Measurements from ENCODE around the gene MARCHF4. TPM values are rescaled to one million over a fixed set of nuclear protein-coding genes. Genes with fewer than 3 reads are reported as not detected.
A peak's percentile ranks its signal among the peaks of the same experiment; 100 is the strongest.

Gene MARCHF4
- 1.9 and 2.7 TPM in 2 replicates for total RNA-seq (2014; rRNA removed)
- polyA plus RNA-seq (2012) = 17.2 TPM

GRCh38 chr2:216371721-216372702 lies at the start of gene MARCHF4:
Gene MARCHF4 (minus strand): TSS chr2:216372483. CDS start chr2:216370260, 2,223 bp downstream.
- peak; percentile 81 for DNase-seq (ENCODE audit: low read depth)

- no peak for DNase-seq (ENCODE audit: low read depth)
Measured at GRCh38 chr2:216420367-216421101, 48.3 kb upstream of the MARCHF4 start.

- no peak for DNase-seq (ENCODE audit: low read depth)
Measured at GRCh38 chr2:216418981-216419380, 46.7 kb upstream of the MARCHF4 start.

GRCh38 chr2:216416571-216417307 lies 44.5 kb upstream of the MARCHF4 start:
- DNase-seq (ENCODE audit: low read depth) = no peak

GRCh38 chr2:216415541-216415940 lies 43.3 kb upstream of the MARCHF4 start:
- no peak for DNase-seq (ENCODE audit: low read depth)

GRCh38 chr2:216414772-216415319 lies 42.6 kb upstream of the MARCHF4 start:
- DNase-seq (ENCODE audit: low read depth) = no peak

- DNase-seq (ENCODE audit: low read depth) = no peak
Measured at GRCh38 chr2:216413882-216414281, 41.6 kb upstream of the MARCHF4 start.

- DNase-seq (ENCODE audit: low read depth) = peak; percentile 97
Measured at GRCh38 chr2:216412022-216412999, 40.0 kb upstream of the MARCHF4 start, which contains the start of gene SMARCAL1. Gene SMARCAL1 (plus strand): TSS chr2:216412484. CDS start chr2:216414705, 2,221 bp downstream.

GRCh38 chr2:216410550-216410949 lies 38.3 kb upstream of the MARCHF4 start:
- DNase-seq (ENCODE audit: low read depth) = no peak

- DNase-seq (ENCODE audit: low read depth) = no peak
Measured at GRCh38 chr2:216408426-216409290, 36.4 kb upstream of the MARCHF4 start.

GRCh38 chr2:216406826-216407225 lies 34.5 kb upstream of the MARCHF4 start:
- no peak for DNase-seq (ENCODE audit: low read depth)

GRCh38 chr2:216405588-216405987 lies 33.3 kb upstream of the MARCHF4 start:
- no peak for DNase-seq (ENCODE audit: low read depth)

GRCh38 chr2:216404010-216404618 lies 31.8 kb upstream of the MARCHF4 start:
- peak; percentile 28 for DNase-seq (ENCODE audit: low read depth)

- no peak for DNase-seq (ENCODE audit: low read depth)
Measured at GRCh38 chr2:216402751-216403150, 30.5 kb upstream of the MARCHF4 start.

GRCh38 chr2:216399621-216400020 lies 27.3 kb upstream of the MARCHF4 start:
- DNase-seq (ENCODE audit: low read depth) = no peak

- DNase-seq (ENCODE audit: low read depth) = no peak
Measured at GRCh38 chr2:216394881-216395280, 22.6 kb upstream of the MARCHF4 start.

- no peak for DNase-seq (ENCODE audit: low read depth)
Measured at GRCh38 chr2:216392945-216393840, 20.9 kb upstream of the MARCHF4 start.
